H1 (cell line): ENCODE measurements around the gene ACAD9. TPM values are rescaled to one million over a fixed set of nuclear protein-coding genes. Genes with fewer than 3 reads are reported as not detected.

Experiments used
- CTCF ChIA-PET: fragments of 300-600 bp; sonication (Branson Sonifier 250); formaldehyde crosslinking; loops from one replicate; lab custom pipeline; 2021; ENCODE audit not compliant: partially characterized antibody; lab: Charles Lee
- POLR2A ChIA-PET: fragments of 300-600 bp; sonication (Branson Sonifier 250); formaldehyde crosslinking; loops from one replicate; lab custom pipeline; 2021; ENCODE audit warnings: inconsistent platforms; ENCODE audit not compliant: partially characterized antibody; lab: Charles Lee
- DNase-seq, 2 experiments: peaks; one replicate each; pipeline versions ENCODE4 v3.0.0 to v3.0.0-alpha.2; 2010 to 2022; ENCODE audit warnings: low spot score in 2 of 2, low read depth in 1 of 2, mixed read lengths in 1 of 2
- FAIRE-seq: peaks from 2 replicates; lab custom pipeline; 2011; peaks lifted over from hg19 to GRCh38; lab: Jason Lieb, UNC
- H2AFZ ChIP-seq: 2 replicates; pipeline ENCODE4 v1.8.1; 2012; ENCODE audit warnings: low read length, inconsistent platforms
- H2AK5ac ChIP-seq: 2 replicates; pipeline ENCODE4 v1.6.1; 2013; ENCODE audit warnings: low read depth, low read length
- H2BK120ac ChIP-seq: replicated peaks from 2 replicates; pipeline ENCODE3; 2013; ENCODE audit warnings: low read depth, low read length, inconsistent platforms
- H2BK12ac ChIP-seq: 2 replicates; pipeline ENCODE4 v1.6.1; 2013; ENCODE audit warnings: low read depth, low read length
- H2BK15ac ChIP-seq: 2 replicates; pipeline ENCODE4 v1.6.1; 2013; ENCODE audit warnings: low read length
- H2BK20ac ChIP-seq: 2 replicates; pipeline ENCODE4 v1.6.1; 2013; ENCODE audit warnings: low read length
- H2BK5ac ChIP-seq: 2 replicates; pipeline ENCODE4 v1.6.1; 2013; ENCODE audit warnings: low read depth, low read length
- H3K14ac ChIP-seq: 2 replicates; pipeline ENCODE4 v1.6.1; 2013; ENCODE audit warnings: inconsistent platforms; ENCODE audit not compliant: insufficient read length
- H3K18ac ChIP-seq: 2 replicates; pipeline ENCODE4 v1.6.1; 2013; ENCODE audit warnings: low read length; ENCODE audit errors: extremely low read depth
- H3K23ac ChIP-seq: 2 replicates; pipeline ENCODE4 v1.6.1; 2013; ENCODE audit warnings: inconsistent platforms; ENCODE audit not compliant: insufficient read length
- H3K23me2 ChIP-seq: 2 replicates; pipeline ENCODE4 v1.6.1; 2013; ENCODE audit warnings: low read depth, low read length
- H3K27ac ChIP-seq: 2 replicates; pipeline ENCODE4 v1.6.1; 2011; ENCODE audit warnings: low read depth, low read length, inconsistent platforms
- H3K27me3 ChIP-seq, 4 experiments: replicated peaks in 1 of 4; 1 replicate in 1 of 4; 2 replicates in 3 of 4; pipeline versions ENCODE4 v1.6.1 to v1.8.1; 2011 to 2013; ENCODE audit warnings: low read length in 3 of 4, mild to moderate bottlenecking in 3 of 4, inconsistent platforms in 2 of 4, mixed read lengths in 2 of 4, moderate library complexity in 1 of 4; ENCODE audit not compliant: control insufficient read depth in 3 of 4, insufficient read depth in 3 of 4; ENCODE audit errors: extremely low read depth in 1 of 4
- H3K36me3 ChIP-seq, 4 experiments: 2 replicates each; pipeline versions ENCODE4 v1.6.1 to v1.8.1; 2011 to 2013; ENCODE audit warnings: mild to moderate bottlenecking in 4 of 4, low read length in 3 of 4, moderate library complexity in 2 of 4, control low read depth in 1 of 4, inconsistent platforms in 1 of 4; ENCODE audit not compliant: insufficient read depth in 4 of 4, control insufficient read depth in 2 of 4
- H3K4ac ChIP-seq: replicated peaks from 2 replicates; pipeline ENCODE3; 2013; ENCODE audit warnings: low read length, low read depth, mixed read lengths, inconsistent platforms; ENCODE audit not compliant: insufficient read length
- H3K4me1 ChIP-seq, 4 experiments: replicated peaks in 1 of 4; 1 replicate in 1 of 4; 2 replicates in 3 of 4; pipeline versions ENCODE4 v1.6.1 to v1.8.1; 2011 to 2013; ENCODE audit warnings: low read length in 3 of 4, inconsistent platforms in 2 of 4, mixed read lengths in 1 of 4; ENCODE audit not compliant: insufficient read depth in 4 of 4, control insufficient read depth in 3 of 4
- H3K4me2 ChIP-seq, 2 experiments: 2 replicates each; pipeline versions ENCODE4 v1.6.1 to v1.8.1; 2011 to 2013; ENCODE audit warnings: low read depth in 2 of 2, low read length in 2 of 2, control low read depth in 1 of 2, inconsistent platforms in 1 of 2, mild to moderate bottlenecking in 1 of 2; ENCODE audit not compliant: insufficient read depth in 1 of 2
- H3K4me3 ChIP-seq, 4 experiments: fragments of 200-600, 300-600 bp in 1 of 4; sonication (generic), shearing (Covaris generic), sonication (Bioruptor Twin) in 1 of 4; 2 replicates each; pipeline versions ENCODE4 v1.5.1 to v1.8.1; 2011 to 2016; ENCODE audit warnings: low read length in 4 of 4, low read depth in 3 of 4, control low read depth in 2 of 4, inconsistent platforms in 2 of 4, mild to moderate bottlenecking in 2 of 4, mixed read lengths in 1 of 4, moderate library complexity in 1 of 4; ENCODE audit not compliant: insufficient read depth in 2 of 4; ENCODE audit errors: extremely low read depth in 1 of 4
- H3K56ac ChIP-seq: replicated peaks from 2 replicates; pipeline ENCODE3; 2013; ENCODE audit warnings: low read depth, mild to moderate bottlenecking, mixed read lengths, low read length, inconsistent platforms; ENCODE audit not compliant: insufficient read length
- H3K79me1 ChIP-seq: 2 replicates; pipeline ENCODE4 v1.6.1; 2013; ENCODE audit warnings: low read depth, low read length, control low read depth
- H3K79me2 ChIP-seq, 2 experiments: 2 replicates each; pipeline versions ENCODE4 v1.6.1 to v1.8.1; 2012 to 2013; ENCODE audit warnings: low read length in 2 of 2, mild to moderate bottlenecking in 2 of 2, inconsistent platforms in 1 of 2; ENCODE audit not compliant: insufficient read depth in 2 of 2, control insufficient read depth in 1 of 2
- H3K9ac ChIP-seq, 4 experiments: replicated peaks in 1 of 4; 1 replicate in 1 of 4; 2 replicates in 3 of 4; pipeline versions ENCODE4 v1.6.1 to v1.8.1; 2011 to 2013; ENCODE audit warnings: low read depth in 3 of 4, low read length in 3 of 4, control low read depth in 2 of 4, mild to moderate bottlenecking in 2 of 4, moderate library complexity in 2 of 4, inconsistent platforms in 1 of 4; ENCODE audit errors: extremely low read depth in 1 of 4
- H3K9me3 ChIP-seq, 2 experiments: 2 replicates each; pipeline versions ENCODE4 v1.6.1 to v1.8.1; 2012 to 2013; ENCODE audit warnings: mild to moderate bottlenecking in 2 of 2, moderate library complexity in 2 of 2, control low read depth in 1 of 2, inconsistent platforms in 1 of 2, low read depth in 1 of 2, low read length in 1 of 2, mixed read lengths in 1 of 2; ENCODE audit not compliant: insufficient read depth in 2 of 2
- H4K20me1 ChIP-seq, 2 experiments: replicated peaks in 1 of 2; 2 replicates each; pipeline versions ENCODE3 to v1.8.1; 2011 to 2013; ENCODE audit warnings: inconsistent platforms in 2 of 2, low read length in 2 of 2, mild to moderate bottlenecking in 1 of 2; ENCODE audit not compliant: insufficient read depth in 2 of 2, control insufficient read depth in 1 of 2
- H4K5ac ChIP-seq: 2 replicates; pipeline ENCODE4 v1.6.1; 2013; ENCODE audit warnings: low read length, low read depth, mixed read lengths, inconsistent platforms; ENCODE audit not compliant: insufficient read length
- H4K8ac ChIP-seq: 2 replicates; pipeline ENCODE4 v1.8.0; 2013; ENCODE audit warnings: mild to moderate bottlenecking, moderate library complexity, low read length, inconsistent platforms; ENCODE audit not compliant: insufficient read depth; ENCODE audit errors: extremely low read depth
- H4K91ac ChIP-seq: replicated peaks from 2 replicates; pipeline ENCODE3; 2013; ENCODE audit warnings: low read length, mixed read lengths, inconsistent platforms; ENCODE audit not compliant: insufficient read length
- MAFK ChIP-seq: IDR thresholded peaks from 2 replicates; pipeline ENCODE4 v1.6.1; 2012; ENCODE audit warnings: low read depth, mild to moderate bottlenecking, improper control_type of control experiment, low read length
- SIRT6 ChIP-seq: IDR thresholded peaks from one replicate; pipeline ENCODE4 v1.7.1; 2012; ENCODE audit warnings: low read length, inconsistent platforms
- YY1 ChIP-seq: IDR thresholded peaks from 2 replicates; pipeline ENCODE4 v1.6.1; 2011; ENCODE audit warnings: low read depth, mild to moderate bottlenecking, low read length
- WGBS, 2 experiments: shearing (Covaris generic) in 1 of 2; methylation state at CpG; one replicate each; pipeline versions ENCODE4 v1.1.6 to v1.1.7; 2013 to 2015; ENCODE audit warnings: low lambda C conversion rate in 2 of 2, mixed read lengths in 2 of 2, inconsistent platforms in 1 of 2, low coverage in 1 of 2, missing lambda C conversion rate in 1 of 2; ENCODE audit not compliant: insufficient replicate concordance in 2 of 2, insufficient coverage in 1 of 2, insufficient read length in 1 of 2; ENCODE audit errors: extremely low coverage in 1 of 2, missing lambda C conversion rate in 1 of 2; 5-methylcytosine and 5-hydroxymethylcytosine counted together
- polyA plus RNA-seq, 7 experiments: library from polyadenylated mRNA; depleted of rRNA in 3 of 7; stranded (reverse) in 5 of 7; unstranded in 2 of 7; fragments of >200 nt in 5 of 7; fragments of 200-250 nt in 2 of 7; gene quantifications; 1 replicate in 5 of 7; 2 replicates in 1 of 7; 4 replicates in 1 of 7; pipeline versions ENCODE4 v1.2.1 to v1.2.3, GENCODE V29; 2011 to 2013; ENCODE audit warnings: missing spikeins in 2 of 7, mixed read lengths in 2 of 7
- total RNA-seq: library from RNA; stranded (reverse); fragmentation: NEBNext Ultra II Directional; extraction: Animal tissue kit (Norgen Biotek cat#: 25700); gene quantifications from 2 replicates; pipeline ENCODE4 v1.2.1, GENCODE V29; 2021
- TF ChIP-seq, protein P1 (sequence below): IDR thresholded peaks from 2 replicates; pipeline ENCODE4 v1.6.1; 2012; ENCODE audit warnings: low read length, inconsistent platforms

ACAD9 gene
- total and polyA plus RNA-seq, 2 of the 8 experiments (the other 6 are each of a cell fraction or from before 2014, with no cell fraction given), result 27.5 to 28.9 TPM

DNA sequence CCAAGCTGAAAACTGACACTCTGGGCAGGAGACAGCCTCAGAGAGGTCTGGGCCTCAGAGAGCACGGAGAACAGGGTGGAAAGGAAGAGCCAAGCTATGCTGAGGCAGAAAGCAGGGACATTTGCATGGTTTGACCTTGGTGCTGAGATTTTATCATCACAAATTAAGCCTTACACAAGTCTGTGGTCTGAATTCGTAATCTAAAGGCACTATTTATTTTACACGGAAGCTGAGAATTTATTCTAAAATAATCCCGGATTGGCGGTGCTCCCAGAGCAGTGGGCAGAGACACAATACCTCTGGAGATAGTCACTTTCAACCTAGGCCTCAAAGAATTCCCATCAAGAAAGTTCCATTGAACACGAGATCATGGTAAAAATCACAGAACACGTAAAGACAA, 67.0 kb downstream of the ACAD9 start:
- H2AFZ ChIP-seq, result no peak overlapping the region
- H4K8ac ChIP-seq, result no peak overlapping the region
- no peak overlapping the region for H3K23ac ChIP-seq
- H2BK15ac ChIP-seq, result no peak overlapping the region
- no peak overlapping the region for H2BK120ac ChIP-seq
- no peaks in the 10 kb centered on the region for H4K20me1 ChIP-seq
- no peak overlapping the region for H3K4me3 ChIP-seq
- no peak overlapping the region for H4K5ac ChIP-seq
- no peak overlapping the region for H3K18ac ChIP-seq
- H2BK5ac ChIP-seq, result no peak overlapping the region
- 81% methylated on average over 7 of the region's 7 CpGs; no CpG with 5 or more reads in 1 of the 2 experiments for WGBS, 2 experiments
- TF ChIP-seq MAFK (no peak), SIRT6 (no peak), YY1 (no peak)
- TF ChIP-seq, protein P1, sequence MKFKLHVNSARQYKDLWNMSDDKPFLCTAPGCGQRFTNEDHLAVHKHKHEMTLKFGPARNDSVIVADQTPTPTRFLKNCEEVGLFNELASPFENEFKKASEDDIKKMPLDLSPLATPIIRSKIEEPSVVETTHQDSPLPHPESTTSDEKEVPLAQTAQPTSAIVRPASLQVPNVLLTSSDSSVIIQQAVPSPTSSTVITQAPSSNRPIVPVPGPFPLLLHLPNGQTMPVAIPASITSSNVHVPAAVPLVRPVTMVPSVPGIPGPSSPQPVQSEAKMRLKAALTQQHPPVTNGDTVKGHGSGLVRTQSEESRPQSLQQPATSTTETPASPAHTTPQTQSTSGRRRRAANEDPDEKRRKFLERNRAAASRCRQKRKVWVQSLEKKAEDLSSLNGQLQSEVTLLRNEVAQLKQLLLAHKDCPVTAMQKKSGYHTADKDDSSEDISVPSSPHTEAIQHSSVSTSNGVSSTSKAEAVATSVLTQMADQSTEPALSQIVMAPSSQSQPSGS, result no peak
- H3K79me2 ChIP-seq, result no peaks in the 10 kb centered on the region
- no peak overlapping the region for H2BK20ac ChIP-seq
- POLR2A ChIA-PET, result no interaction called here
- H3K23me2 ChIP-seq, result no peaks in the 10 kb centered on the region
- H3K27ac ChIP-seq, result no peak overlapping the region
- no peak overlapping the region for H3K4ac ChIP-seq
- DNase-seq, result no peak
- H4K91ac ChIP-seq, result no peak overlapping the region
- no peak overlapping the region for H2AK5ac ChIP-seq
- no peak for FAIRE-seq
- H3K56ac ChIP-seq, result no peak overlapping the region
- no peak overlapping the region for H2BK12ac ChIP-seq
- CTCF ChIA-PET, result interaction anchor here (0.6 kb wide), 1 partner anchor 228 kb away, joined by 3 read pairs; no protein-coding TSS in a partner anchor
- H3K4me1 ChIP-seq, result no peaks in the 10 kb centered on the region
- H3K14ac ChIP-seq, result no peak overlapping the region
- no peak overlapping the region for H3K4me2 ChIP-seq
- H3K9me3 ChIP-seq, result no peaks in the 10 kb centered on the region; a peak in 1 of 4 replicates
- no peaks in the 10 kb centered on the region for H3K79me1 ChIP-seq
- no peaks in the 10 kb centered on the region for H3K27me3 ChIP-seq
- H3K9ac ChIP-seq, result no peak overlapping the region
- no peaks in the 10 kb centered on the region for H3K36me3 ChIP-seq
